BE2C (cell line): ENCODE data around the gene MYOCD.
A peak's percentile ranks its signal among the peaks of the same experiment; 100 is the strongest.

Experiments
- DNase-seq: peaks from one replicate; pipeline ENCODE4 v3.0.0-alpha.2; 2020
- H3K27me3 ChIP-seq: fragments of 250-450 bp; sonication (Bioruptor Pico); 2 replicates; pipeline ENCODE4 v1.5.1; 2020; ENCODE audit warnings: mild to moderate bottlenecking
- H3K36me3 ChIP-seq: fragments of 250-450 bp; sonication (Bioruptor Pico); 2 replicates; pipeline ENCODE4 v1.5.1; 2020; ENCODE audit warnings: mild to moderate bottlenecking
- H3K4me1 ChIP-seq: fragments of 250-450 bp; sonication (Bioruptor Pico); 2 replicates; pipeline ENCODE4 v1.5.1; 2020
- H3K4me3 ChIP-seq: 2 replicates; pipeline ENCODE4 v1.5.1; 2011; ENCODE audit warnings: low read depth, low read length
- H3K9me3 ChIP-seq: fragments of 250-450 bp; sonication (Bioruptor Pico); 2 replicates; pipeline ENCODE4 v1.5.1; 2020
- CTCF ChIP-seq: IDR thresholded peaks from 2 replicates; pipeline ENCODE4 v1.5.1; 2012; ENCODE audit warnings: mild to moderate bottlenecking, low read depth, low read length

MYOCD gene

GRCh38 chr17:12773153-12773552, 107.5 kb downstream of the MYOCD start:
- Histone ChIP-seq H3K27me3 (no peaks in the 10 kb centered on the region), H3K4me1 (no peaks in the 10 kb centered on the region), H3K4me3 (no peak overlapping the region), H3K36me3 (no peaks in the 10 kb centered on the region), H3K9me3 (no peaks in the 10 kb centered on the region)
- no peak for DNase-seq
- TF ChIP-seq CTCF: no peak

GRCh38 chr17:12789075-12789480, 123.4 kb downstream of the MYOCD start:
- DNase-seq: no peak

GRCh38 chr17:12789481-12790248, 124.0 kb downstream of the MYOCD start, which contains the start of gene ARHGAP44:
ARHGAP44 (plus strand) TSS chr17:12789498; CDS start chr17:12789839, 341 bp downstream.
- Histone ChIP-seq H3K4me3 (peak within 1 kb of the TSS; percentile 37), H3K9me3 (no peaks in the 10 kb centered on the region), H3K36me3 (no peaks in the 10 kb centered on the region), H3K27me3 (peaks cover 12% of the 10 kb centered on the region; the same call in 1 of the 2 replicates), H3K4me1 (no peaks in the 10 kb centered on the region)
- TF ChIP-seq CTCF: no peak
- DNase-seq: peak; percentile 54

More at GRCh38 chr17:12789075-12789480, 123.4 kb downstream of the MYOCD start:
- Histone ChIP-seq H3K4me1 (no peaks in the 10 kb centered on the region), H3K36me3 (no peaks in the 10 kb centered on the region), H3K9me3 (no peaks in the 10 kb centered on the region), H3K4me3 (peak overlapping the region; percentile 37), H3K27me3 (peaks cover 12% of the 10 kb centered on the region; the same call in 1 of the 2 replicates)
- TF ChIP-seq CTCF: no peak

- no peak for TF ChIP-seq CTCF
- no peaks in the 10 kb centered on the region for H3K4me1 ChIP-seq
- H3K27me3 ChIP-seq: peaks cover 12% of the 10 kb centered on the region; the same call in 1 of the 2 replicates
- H3K9me3 ChIP-seq: no peaks in the 10 kb centered on the region
- H3K4me3 ChIP-seq: no peak overlapping the region
- no peak for DNase-seq
- no peaks in the 10 kb centered on the region for H3K36me3 ChIP-seq
These were observed 124.8 kb downstream of the MYOCD start for GRCh38 chr17:12790249-12791106.

- Histone ChIP-seq H3K27me3 (peaks cover 7% of the 10 kb centered on the region; the same call in 1 of the 2 replicates), H3K9me3 (no peaks in the 10 kb centered on the region), H3K4me3 (no peak overlapping the region), H3K4me1 (no peaks in the 10 kb centered on the region), H3K36me3 (no peaks in the 10 kb centered on the region)
- no peak for DNase-seq
- TF ChIP-seq CTCF: no peak
These were observed 129.3 kb downstream of the MYOCD start for GRCh38 chr17:12794919-12795532.
